Measurements from ENCODE around the gene ACOXL.

DNA sequence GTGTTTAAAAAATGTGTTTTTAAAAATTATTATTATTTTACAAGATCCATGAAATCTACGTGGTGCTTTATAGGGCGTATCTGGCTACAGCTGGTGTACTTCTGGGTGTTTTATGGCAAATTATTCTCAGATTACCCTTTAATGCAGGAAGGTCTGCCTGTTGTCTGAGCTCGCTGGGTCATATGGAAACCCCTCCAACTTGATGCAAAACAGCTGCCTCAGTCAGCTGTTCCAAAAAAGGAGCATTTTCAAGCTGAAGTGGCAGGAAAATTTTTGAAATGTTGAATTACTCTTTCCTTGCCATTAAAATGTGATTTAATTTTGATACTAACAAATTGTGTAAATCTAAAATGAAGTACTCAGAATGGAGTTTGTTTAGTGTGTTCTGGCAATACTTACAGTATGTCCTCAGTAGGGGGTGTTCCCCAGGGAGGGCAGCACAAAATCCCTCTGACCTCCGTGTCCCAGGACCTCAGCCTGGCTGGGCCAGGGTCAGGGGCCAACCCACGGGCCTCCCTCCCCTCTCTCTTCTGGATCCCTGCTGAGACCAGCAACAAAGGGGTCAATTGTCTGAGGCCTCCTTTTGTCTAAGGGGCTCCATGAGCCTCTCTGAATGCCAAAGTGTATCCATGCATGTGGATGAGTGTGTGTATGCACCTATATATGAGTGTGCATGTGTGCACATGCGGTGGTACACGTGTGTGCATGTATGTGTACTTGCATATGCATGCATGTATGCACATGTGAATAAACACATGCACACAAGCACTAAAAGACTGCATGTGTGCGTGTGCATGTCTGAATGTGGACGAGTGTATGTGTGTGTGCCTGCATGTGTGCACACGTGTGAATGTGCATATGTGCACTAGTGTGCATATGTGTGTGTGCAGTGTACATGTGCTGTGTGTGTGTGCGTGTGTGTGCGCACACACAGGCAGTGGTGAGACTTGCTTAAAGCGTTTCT lies 105.4 kb downstream of the ACOXL start:
- TF ChIP-seq RAD21 (IDR thresholded peaks at IDR 0.05 in 1 of 2, conservative IDR thresholded peaks at IDR 0.05 in 1 of 2; ENCODE audit: low read depth in 2 of 2, low read length in 2 of 2) (no peak), TAF1 (IDR thresholded peaks at IDR 0.05; ENCODE audit: low read depth, low read length) (no peak), POLR2AphosphoS5 (IDR thresholded peaks at IDR 0.05; ENCODE audit: low read depth, low read length) (no peak), EP300 (IDR thresholded peaks at IDR 0.05; ENCODE audit: borderline replicate concordance in 1 of 2, low read depth in 2 of 2, low read length in 2 of 2) (no peak), YY1 (IDR thresholded peaks at IDR 0.05; ENCODE audit: low read depth, low read length) (no peak), ZNF274 (IDR thresholded peaks at IDR 0.05; ENCODE audit: borderline replicate concordance, extremely low read depth, low read length) (no peak), POLR2A (IDR thresholded peaks at IDR 0.05; ENCODE audit: control extremely low read depth in 1 of 2, low read depth in 2 of 2, low read length in 2 of 2) (no peak), PHF8 (conservative IDR thresholded peaks at IDR 0.05; ENCODE audit: low read depth, low read length) (no peak), BCL11A (IDR thresholded peaks at IDR 0.05; ENCODE audit: low read depth in 2 of 2, low read length in 2 of 2) (no peak), EZH2 (IDR thresholded peaks at IDR 0.05; ENCODE audit: low read depth, low read length, severe bottlenecking) (no peak)
- TF ChIP-seq, protein P1, sequence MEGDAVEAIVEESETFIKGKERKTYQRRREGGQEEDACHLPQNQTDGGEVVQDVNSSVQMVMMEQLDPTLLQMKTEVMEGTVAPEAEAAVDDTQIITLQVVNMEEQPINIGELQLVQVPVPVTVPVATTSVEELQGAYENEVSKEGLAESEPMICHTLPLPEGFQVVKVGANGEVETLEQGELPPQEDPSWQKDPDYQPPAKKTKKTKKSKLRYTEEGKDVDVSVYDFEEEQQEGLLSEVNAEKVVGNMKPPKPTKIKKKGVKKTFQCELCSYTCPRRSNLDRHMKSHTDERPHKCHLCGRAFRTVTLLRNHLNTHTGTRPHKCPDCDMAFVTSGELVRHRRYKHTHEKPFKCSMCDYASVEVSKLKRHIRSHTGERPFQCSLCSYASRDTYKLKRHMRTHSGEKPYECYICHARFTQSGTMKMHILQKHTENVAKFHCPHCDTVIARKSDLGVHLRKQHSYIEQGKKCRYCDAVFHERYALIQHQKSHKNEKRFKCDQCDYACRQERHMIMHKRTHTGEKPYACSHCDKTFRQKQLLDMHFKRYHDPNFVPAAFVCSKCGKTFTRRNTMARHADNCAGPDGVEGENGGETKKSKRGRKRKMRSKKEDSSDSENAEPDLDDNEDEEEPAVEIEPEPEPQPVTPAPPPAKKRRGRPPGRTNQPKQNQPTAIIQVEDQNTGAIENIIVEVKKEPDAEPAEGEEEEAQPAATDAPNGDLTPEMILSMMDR (IDR thresholded peaks at IDR 0.05; ENCODE audit: control extremely low read depth in 1 of 3, insufficient read depth in 1 of 3, low read depth in 1 of 3, low read length in 3 of 3): no peak
